BLaER1 (cell line): ENCODE measurements around the gene DNAJB5.
A peak's percentile ranks its signal among the peaks of the same experiment; 100 is the strongest.

Experiments used
- H3K27ac ChIP-seq: shearing (Covaris generic); formaldehyde crosslinking; 2 replicates; pipeline ENCODE4 v1.8.1; 2022
- H3K27me3 ChIP-seq: shearing (Covaris generic); formaldehyde crosslinking; 2 replicates; pipeline ENCODE4 v1.8.1; 2022
- H3K36me3 ChIP-seq: shearing (Covaris generic); formaldehyde crosslinking; 2 replicates; pipeline ENCODE4 v1.8.1; 2022
- H3K4me1 ChIP-seq: shearing (Covaris generic); formaldehyde crosslinking; 2 replicates; pipeline ENCODE4 v1.8.1; 2022
- H3K4me2 ChIP-seq: shearing (Covaris generic); formaldehyde crosslinking; 2 replicates; pipeline ENCODE4 v1.8.1; 2022
- H3K4me3 ChIP-seq: shearing (Covaris generic); formaldehyde crosslinking; 2 replicates; pipeline ENCODE4 v1.8.1; 2022
- H3K9ac ChIP-seq: shearing (Covaris generic); formaldehyde crosslinking; 2 replicates; pipeline ENCODE4 v1.8.1; 2022
- H3K9me3 ChIP-seq: shearing (Covaris generic); formaldehyde crosslinking; 2 replicates; pipeline ENCODE4 v1.8.1; 2022
- H4K20me1 ChIP-seq: shearing (Covaris generic); formaldehyde crosslinking; 2 replicates; pipeline ENCODE4 v1.8.1; 2022
- Cebpa-rat ChIP-seq: shearing (Covaris generic); IDR thresholded peaks from 2 replicates; pipeline ENCODE4 v1.8.1; 2022

The DNAJB5 gene

DNA sequence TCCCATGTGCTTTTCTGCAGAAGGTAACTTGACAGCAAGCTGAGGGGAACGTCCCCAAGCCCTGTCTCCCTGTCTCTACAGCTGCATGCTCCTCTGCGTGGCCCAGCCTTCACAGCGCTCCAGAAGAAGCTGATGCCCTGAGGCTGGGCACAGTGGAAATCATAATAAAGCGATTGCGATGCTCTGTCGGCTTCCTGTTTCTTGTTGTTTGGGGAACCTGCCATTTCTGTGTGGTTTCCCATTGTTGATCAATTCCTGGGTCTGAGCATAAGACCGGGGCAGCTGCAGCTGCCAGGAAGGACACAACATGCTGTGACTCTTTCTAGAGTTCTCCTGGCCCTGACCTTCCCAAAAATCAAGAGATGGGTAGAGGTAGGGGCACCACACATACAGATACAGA lies 7.2 kb upstream of the DNAJB5 start:
- Histone ChIP-seq H3K36me3 (no peaks in the 10 kb centered on the region), H3K4me2 (peak overlapping the region; percentile 45; the same call in 1 of the 2 replicates), H3K4me1 (peaks cover 36% of the 10 kb centered on the region), H3K9me3 (no peaks in the 10 kb centered on the region), H3K27me3 (no peaks in the 10 kb centered on the region), H3K27ac (no peak overlapping the region), H3K9ac (no peak overlapping the region), H4K20me1 (no peaks in the 10 kb centered on the region), H3K4me3 (no peak overlapping the region)
- no peak for TF ChIP-seq Cebpa-rat

DNA sequence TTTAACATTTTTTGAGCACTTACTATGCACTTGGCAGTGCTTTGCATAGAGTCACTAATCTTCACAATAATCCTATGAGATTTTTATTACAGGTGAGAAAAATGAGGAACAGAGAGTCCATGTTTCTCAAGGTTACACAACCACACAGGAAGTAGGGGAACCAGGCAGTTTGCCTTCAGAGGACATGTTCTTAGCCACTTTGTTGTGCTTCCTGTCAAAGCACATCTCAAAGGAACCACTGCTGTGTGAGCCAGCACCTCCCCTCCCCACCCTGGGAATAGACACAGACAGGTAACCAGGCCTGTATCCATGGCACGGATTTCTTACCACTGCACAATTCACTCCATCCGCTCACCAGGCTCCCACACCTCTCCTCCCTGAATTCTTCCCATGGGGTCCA lies 6.3 kb upstream of the DNAJB5 start:
- Histone ChIP-seq H3K4me3 (no peak overlapping the region), H4K20me1 (no peaks in the 10 kb centered on the region), H3K4me2 (peak overlapping the region; percentile 45), H3K4me1 (peaks cover 38% of the 10 kb centered on the region), H3K9me3 (no peaks in the 10 kb centered on the region), H3K9ac (no peak overlapping the region), H3K36me3 (no peaks in the 10 kb centered on the region), H3K27ac (no peak overlapping the region), H3K27me3 (no peaks in the 10 kb centered on the region)
- no peak for TF ChIP-seq Cebpa-rat

DNA sequence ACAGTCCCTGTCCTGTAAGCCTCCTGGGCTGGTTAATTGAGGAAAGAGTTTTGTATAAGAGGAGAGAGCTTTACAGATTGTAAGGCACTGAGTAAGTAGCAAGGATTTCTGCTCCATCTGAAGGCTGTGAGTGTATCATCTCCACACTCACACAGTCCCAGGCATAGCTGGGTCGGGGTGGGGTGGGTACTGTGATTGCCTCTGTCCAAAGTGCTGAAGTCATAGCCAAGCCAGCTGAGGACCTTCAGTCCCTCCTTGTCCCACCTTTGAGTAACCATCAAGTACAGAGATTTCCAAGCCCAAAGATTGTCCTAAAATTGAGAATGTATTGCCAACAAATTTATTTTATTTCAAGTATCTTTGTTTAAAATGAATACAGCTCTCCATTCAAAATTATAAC lies 5.5 kb upstream of the DNAJB5 start:
- H3K9me3 ChIP-seq: no peaks in the 10 kb centered on the region
- H3K4me1 ChIP-seq: peaks cover 43% of the 10 kb centered on the region
- H3K4me2 ChIP-seq: no peak overlapping the region
- H3K36me3 ChIP-seq: no peaks in the 10 kb centered on the region
- no peak for TF ChIP-seq Cebpa-rat
- no peaks in the 10 kb centered on the region for H3K27me3 ChIP-seq
- no peaks in the 10 kb centered on the region for H4K20me1 ChIP-seq
- no peak overlapping the region for H3K27ac ChIP-seq
- H3K9ac ChIP-seq: no peak overlapping the region
- no peak overlapping the region for H3K4me3 ChIP-seq

DNA sequence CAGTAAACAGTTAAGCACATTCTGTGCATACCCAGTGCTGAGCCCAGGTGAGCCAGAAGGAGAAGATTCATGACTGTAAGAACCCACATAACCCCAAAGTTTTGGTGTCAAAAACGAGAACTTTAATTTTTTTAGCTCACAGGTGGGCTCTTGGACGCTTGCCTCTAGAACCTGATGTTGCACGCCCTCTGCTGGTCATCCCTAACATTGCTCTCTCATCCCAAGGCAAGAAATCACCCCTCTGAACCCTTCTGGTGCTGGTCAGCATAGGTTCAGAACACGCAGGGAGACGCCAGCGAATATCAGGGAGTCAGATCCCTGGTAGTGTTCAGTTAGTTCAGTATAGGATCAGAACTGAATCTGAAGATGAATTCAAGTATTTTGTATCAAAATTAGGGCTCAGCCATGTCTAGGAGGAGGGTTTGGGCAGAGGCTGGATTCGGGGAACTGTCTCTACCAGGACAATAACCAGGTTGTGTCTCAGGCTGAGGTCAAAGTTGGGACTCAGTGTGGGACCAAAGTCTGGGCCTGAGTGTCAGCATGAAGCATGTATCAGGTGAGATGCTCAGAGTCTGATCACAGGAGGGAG lies 4.1 kb upstream of the DNAJB5 start:
- no peaks in the 10 kb centered on the region for H3K9me3 ChIP-seq
- H4K20me1 ChIP-seq: no peaks in the 10 kb centered on the region
- H3K4me3 ChIP-seq: no peak overlapping the region
- no peak for TF ChIP-seq Cebpa-rat
- H3K27me3 ChIP-seq: no peaks in the 10 kb centered on the region
- peaks cover 47% of the 10 kb centered on the region for H3K4me1 ChIP-seq
- no peak overlapping the region for H3K4me2 ChIP-seq
- H3K27ac ChIP-seq: no peak overlapping the region
- H3K36me3 ChIP-seq: no peaks in the 10 kb centered on the region
- H3K9ac ChIP-seq: no peak overlapping the region

DNA sequence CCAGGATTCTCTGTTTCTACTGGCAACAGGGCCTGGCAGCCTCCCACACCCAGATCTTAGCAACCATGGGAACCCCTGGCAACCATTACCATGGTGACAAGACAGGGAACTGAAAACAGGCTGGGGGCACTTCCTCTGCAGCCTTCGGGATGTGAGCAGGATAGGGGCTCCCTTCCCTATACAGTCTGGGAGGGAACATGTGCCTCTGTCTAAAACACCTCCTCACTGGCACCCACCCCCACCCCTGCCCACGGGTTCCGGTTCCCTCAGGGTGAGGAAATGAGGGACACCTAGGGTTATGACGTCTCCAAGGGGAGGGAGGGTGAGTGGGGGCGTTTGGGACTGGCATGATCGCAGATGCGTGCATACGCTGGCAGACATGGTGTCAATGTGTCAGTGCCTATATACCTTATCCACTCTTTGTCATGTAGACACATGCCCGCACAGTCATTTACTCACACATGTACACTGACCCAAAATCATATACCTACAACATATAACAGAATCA lies 3.0 kb upstream of the DNAJB5 start:
- no peak for TF ChIP-seq Cebpa-rat
- H3K4me1 ChIP-seq: peaks cover 56% of the 10 kb centered on the region
- no peaks in the 10 kb centered on the region for H3K27me3 ChIP-seq
- no peaks in the 10 kb centered on the region for H3K36me3 ChIP-seq
- H3K27ac ChIP-seq: no peak overlapping the region
- H3K9me3 ChIP-seq: no peaks in the 10 kb centered on the region
- no peak overlapping the region for H3K9ac ChIP-seq
- H4K20me1 ChIP-seq: no peaks in the 10 kb centered on the region
- peak overlapping the region; percentile 55 for H3K4me2 ChIP-seq
- H3K4me3 ChIP-seq: no peak overlapping the region

DNA sequence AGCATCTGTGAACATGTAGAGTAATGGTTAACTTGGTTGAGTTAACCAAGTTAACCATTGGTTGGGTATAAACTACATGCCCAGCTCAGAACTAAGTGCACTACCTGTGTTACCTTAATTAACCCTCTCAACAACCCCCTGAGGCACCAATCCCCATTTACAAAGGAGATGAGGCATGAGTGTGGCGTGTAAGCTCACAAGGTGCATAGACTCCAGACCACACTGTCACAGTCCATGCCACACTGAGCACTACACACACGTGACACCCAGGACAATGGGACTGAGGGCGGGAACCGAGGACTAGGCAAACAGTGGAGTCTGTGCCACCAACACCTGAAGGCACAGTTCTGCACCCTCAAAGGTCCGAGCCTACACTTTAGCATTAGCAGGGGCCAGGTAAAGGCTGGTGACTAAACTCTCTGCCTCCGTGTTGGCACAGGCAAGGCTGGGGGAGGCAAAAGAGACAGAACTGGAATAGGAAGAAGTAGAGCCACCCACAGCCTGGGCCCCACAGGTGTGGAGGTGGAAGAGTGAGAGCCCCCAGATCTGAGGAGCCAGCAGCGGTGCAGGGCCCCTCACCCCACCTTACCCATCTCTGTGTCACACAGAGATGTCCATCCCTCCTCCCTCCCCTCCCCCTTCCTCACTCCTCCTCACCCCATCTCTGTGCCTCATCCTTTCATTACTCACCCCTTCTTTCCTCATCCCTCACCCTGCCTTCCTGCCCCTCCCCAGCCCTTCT lies 2.2 kb upstream of the DNAJB5 start:
- TF ChIP-seq Cebpa-rat: no peak
- Histone ChIP-seq H3K27me3 (no peaks in the 10 kb centered on the region), H3K36me3 (no peaks in the 10 kb centered on the region), H3K4me3 (no peak overlapping the region), H3K9me3 (no peaks in the 10 kb centered on the region), H3K4me1 (peaks cover 53% of the 10 kb centered on the region), H3K4me2 (peak overlapping the region; percentile 55; the same call in 1 of the 2 replicates), H3K27ac (no peak overlapping the region), H3K9ac (no peak overlapping the region), H4K20me1 (no peaks in the 10 kb centered on the region)

DNA sequence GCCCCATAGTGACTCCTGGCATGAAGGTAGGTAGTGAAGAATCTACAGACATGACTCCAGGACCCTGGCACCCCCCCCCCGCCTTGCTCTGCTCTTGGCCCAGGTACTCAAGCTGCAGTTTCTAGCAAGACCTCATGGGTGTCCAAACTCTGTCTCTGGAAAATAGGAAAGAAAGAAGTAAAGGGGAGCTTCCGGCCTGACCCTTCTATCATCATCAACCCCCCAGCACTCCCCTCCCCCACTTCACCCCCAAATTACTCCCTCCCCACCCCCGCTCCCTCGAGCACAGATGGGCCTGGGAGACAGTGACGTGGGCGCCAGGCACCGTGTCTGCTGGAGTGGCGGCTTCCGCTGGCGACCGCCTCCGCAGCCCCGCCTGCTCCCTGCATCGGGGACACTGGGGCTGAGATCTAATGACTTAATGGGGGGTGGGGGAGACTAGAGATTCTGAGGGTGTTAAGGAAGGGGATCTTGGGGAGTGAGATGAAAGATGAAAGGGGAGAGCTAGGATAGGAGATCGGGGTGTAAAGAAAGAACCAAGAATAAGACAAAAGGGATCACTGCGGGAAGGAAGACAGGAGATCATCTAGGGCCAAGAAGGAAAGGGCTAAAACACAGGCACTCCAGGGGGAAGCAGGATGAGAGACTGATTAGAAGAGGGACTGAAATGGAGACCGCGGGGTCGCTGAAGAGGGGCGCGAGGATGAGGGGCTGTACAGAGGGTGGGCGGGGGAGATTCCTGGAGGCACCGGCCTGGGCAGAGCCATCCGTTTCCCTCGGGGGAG lies 1.1 kb upstream of the DNAJB5 start:
- Histone ChIP-seq H3K9me3 (no peaks in the 10 kb centered on the region), H3K27me3 (no peaks in the 10 kb centered on the region), H3K4me3 (peak overlapping the region; percentile 87), H4K20me1 (no peaks in the 10 kb centered on the region), H3K27ac (peak overlapping the region; percentile 54), H3K9ac (peak overlapping the region; percentile 74), H3K4me2 (peak overlapping the region; percentile 74), H3K36me3 (no peaks in the 10 kb centered on the region), H3K4me1 (peaks cover 53% of the 10 kb centered on the region)
- no peak for TF ChIP-seq Cebpa-rat

DNA sequence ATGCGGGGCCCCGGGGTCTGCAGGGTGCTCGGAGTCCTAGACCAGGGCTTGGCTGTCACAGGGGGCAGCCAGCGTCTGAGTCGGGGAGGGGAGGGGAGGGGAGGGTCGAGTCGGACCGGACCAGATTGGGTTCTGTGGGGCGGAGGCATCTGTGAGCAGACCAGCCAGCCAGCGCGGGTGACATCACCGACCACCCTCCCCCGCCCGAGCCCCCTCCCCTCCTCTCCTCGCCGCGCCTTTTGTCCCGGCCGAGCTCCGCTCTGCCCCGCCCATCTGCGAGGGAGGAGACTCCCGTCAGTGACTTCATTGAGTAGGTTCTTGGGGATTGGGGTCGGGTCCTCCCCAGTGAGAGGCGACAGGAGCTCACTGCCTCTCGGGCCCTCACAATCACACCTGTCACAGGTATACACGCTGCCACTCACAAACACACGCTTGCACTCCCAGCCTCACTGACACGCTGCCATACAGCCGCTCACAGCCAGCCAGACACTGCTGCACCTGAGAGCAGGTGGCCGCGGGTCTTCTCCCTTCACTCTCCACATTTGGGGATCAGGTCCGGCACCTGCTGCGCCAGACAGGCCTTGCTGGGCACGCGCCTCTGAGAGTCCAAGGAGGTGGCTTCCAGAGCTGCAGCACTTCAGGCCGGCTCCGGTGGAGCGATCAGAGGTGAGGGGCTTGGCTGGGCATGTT lies 546 bp downstream of the DNAJB5 start:
- H3K9ac ChIP-seq: peak overlapping the region; percentile 81
- H3K27me3 ChIP-seq: no peaks in the 10 kb centered on the region
- no peak for TF ChIP-seq Cebpa-rat
- H3K36me3 ChIP-seq: 0 out of 2 replicates have a peak, but pooled peaks cover under 1% of the 10 kb centered on the region
- peak overlapping the region; percentile 87 for H3K4me3 ChIP-seq
- peak overlapping the region; percentile 73 for H3K27ac ChIP-seq
- no peaks in the 10 kb centered on the region for H4K20me1 ChIP-seq
- peak overlapping the region; percentile 88 for H3K4me2 ChIP-seq
- peaks cover 63% of the 10 kb centered on the region for H3K4me1 ChIP-seq
- no peaks in the 10 kb centered on the region for H3K9me3 ChIP-seq

DNA sequence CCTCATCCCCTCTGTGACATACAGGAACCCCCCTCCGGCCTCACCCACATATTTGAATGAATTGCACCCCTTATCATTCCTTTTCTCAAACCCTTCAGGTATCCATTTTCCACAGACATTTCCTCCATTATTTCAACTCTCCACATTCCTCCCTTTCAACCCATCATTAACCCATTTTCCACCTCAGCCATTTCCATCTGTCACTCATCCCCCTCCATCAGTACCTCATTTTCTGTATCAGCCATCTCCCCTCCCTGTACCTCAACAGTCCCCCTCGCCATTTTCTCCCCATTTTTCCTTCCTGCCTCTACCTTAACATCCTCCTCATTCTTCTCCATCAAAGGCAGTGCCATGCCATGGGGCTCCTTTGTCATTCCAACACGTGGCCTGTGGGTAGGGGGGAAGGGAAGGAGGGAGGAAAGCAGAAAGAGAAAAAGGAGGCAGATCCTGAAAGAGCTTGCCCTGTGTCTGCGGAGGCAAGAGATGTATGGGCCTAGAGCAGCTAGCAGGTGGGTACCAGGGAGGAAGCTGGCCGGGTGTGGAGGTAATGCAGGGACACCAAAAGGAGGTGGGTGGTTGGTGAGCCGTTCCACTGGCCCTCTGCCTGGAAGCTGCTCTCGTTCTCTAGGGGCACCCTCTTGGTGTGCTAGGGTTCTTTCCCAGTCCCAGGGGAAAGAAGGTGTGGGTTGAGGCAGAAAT lies 1.5 kb downstream of the DNAJB5 start:
- Histone ChIP-seq H3K27me3 (no peaks in the 10 kb centered on the region), H3K4me3 (no peak overlapping the region), H3K36me3 (peaks cover 9% of the 10 kb centered on the region; the same call in 1 of the 2 replicates), H4K20me1 (no peaks in the 10 kb centered on the region), H3K9me3 (no peaks in the 10 kb centered on the region), H3K4me2 (peak overlapping the region; percentile 88), H3K27ac (no peak overlapping the region), H3K9ac (no peak overlapping the region; the same call in 1 of the 2 replicates), H3K4me1 (peaks cover 61% of the 10 kb centered on the region)
- no peak for TF ChIP-seq Cebpa-rat
